Left hindlimb (tissue), 1 donor: ENCODE measurements around the gene NAV1.
"Not testable (repeated sequence)": the region's sequence is repeated elsewhere in the genome, so short reads cannot be mapped to it uniquely, and the experiment has no call there.

Experiments
- DNase-seq: peaks from one replicate; pipeline ENCODE4 v3.0.0-alpha.2; 2018

Gene NAV1

DNA sequence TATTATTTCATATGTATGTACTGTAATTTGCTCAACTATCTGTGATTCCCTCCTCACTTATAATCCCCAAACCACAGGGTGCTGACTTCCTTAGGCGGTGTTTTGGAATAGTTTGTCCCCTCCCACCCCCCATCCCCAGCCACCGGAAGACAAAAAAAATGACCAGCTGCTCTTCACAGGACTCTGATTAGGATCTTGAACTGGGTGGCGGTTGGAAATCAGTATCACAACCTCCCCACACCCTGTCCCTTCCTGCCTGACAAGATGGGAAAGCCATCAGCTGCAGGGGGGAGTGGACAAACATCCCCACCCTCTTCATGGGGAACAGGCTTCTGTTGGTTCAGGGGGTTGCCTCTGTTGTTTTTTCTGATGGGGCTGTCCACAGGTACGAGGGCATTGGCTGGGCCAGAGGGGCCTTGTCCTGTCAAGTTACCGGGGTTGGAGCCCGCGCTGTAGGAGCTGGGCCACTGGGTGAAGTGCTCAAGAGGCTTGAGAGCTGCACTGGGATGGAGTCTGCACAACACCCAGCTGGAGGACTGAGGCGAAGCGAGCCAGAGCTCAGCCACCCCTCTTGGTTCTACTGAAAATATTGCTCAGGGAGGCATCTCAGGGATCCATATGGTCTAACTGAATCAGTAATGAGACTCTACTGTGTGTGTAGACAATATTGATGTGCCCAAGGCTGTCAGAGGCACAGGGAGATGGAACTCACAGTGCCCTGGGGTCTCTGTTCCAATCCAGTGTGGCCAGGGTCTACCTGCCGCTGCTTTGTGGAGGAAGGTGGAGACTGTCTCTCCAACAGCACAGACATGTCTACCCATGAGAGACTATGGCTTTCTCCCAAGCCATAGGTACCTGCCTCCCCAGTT is 28.2 kb downstream of the NAV1 start:
- no peak for DNase-seq

DNA sequence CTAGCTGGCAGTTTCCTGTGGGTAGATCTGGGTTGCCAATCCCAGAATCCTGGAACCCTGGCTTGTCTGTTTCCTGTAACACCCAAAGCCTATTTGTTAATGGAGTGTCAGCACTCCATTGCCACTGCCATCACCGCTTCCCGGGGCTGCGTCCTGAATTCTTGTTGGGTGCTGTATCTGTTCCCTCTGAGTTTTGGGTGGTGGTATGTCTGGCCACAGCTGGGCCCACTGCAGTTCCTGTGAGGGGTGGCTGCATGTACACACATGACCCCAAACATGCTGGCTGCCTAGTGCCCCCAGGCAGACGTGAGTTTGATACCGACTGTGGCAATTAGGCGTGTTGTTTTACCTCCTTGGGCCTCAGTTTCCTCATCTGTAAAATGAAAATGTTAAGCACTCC is 29.3 kb downstream of the NAV1 start:
- DNase-seq: no peak

DNA sequence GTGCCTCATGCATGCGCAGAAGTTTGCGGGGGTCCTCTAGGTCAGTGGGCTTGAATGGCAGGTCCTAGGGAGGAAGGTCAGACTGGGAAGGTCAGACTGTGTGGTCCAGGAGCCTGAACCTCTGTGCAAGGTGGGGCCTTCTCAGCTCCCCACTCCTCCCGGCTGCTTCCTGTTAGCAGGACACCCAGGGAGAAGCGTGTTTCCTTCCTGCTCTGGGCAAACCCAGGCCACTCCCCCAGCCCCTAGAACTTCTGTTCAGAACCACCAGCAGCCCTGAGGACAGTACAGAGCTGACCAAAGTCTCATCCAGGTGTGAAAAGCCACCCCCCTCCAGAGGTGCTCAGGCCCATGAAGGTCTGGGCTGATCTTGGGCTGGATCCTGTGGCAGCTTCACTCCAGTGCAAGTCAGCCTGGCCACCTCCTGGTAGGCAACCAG is 29.9 kb downstream of the NAV1 start:
- no peak for DNase-seq

DNA sequence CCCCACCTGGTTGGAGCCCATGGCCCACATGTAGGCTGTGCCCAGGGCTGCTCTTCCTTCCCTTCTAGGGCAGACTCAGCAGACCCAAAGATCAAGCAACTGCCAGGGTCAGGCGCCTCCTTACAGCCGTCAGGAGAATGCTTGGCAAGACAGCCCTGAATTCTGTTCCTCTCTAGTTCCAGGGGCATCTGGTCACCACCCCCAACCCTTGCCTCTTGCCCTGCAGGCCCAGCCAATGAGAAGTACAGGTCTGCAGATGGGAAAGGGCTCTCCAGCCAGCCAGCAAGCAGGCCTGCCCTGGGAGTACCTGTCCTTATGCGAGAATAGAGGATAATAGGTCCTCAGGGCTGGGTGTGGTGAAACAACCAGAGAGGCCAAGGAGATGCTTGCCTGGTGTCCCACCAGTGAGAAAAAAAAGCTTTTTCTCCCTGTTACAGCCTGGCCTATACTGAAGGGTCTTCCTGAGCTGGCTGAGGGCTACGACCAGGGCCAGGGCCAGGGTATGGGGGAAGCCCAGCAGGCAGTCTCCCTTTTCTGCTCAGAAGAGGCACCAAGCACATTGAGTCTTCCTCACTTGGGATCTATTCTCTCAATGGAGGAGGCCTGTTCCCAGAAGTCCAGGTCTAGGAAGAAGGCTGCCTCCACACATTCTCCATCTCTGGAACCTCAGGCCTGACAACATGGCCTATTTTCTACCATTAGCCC is 31.4 kb downstream of the NAV1 start:
- no peak for DNase-seq

DNA sequence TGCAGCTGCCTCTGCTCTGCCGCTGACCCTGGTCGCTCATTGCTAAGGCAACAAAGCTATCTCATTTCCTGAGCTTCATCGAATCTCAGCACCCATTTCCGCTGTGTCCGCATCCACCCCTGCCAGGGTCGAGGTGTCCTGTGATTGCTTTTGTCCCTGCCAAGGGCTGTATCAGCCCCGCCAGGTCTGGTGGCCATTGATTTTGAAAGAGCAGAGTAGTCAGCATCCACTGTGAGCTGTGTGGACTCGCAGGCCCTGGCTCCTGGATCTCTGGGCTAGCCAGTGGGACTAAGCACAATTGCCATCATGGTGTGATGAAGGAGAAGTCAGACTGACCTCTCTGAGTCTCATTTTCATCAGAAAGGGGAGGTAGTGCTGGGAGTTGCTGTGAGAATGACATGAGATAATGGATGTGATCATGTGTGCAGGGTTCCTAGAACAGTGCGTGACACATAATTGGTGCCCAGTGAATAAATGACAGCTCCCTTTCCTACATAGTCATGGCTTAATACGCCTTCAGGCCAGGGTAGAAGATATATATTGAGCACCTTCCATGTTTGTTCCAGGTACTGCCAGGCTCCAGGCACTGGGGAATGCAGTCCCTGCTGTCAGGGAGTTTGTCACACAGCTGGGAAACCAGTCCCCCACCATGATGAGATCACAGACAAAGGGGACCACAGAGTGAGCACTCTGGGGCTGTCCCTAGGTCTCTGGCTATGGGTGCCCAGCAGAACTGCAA is 32.1 kb downstream of the NAV1 start:
- DNase-seq: no peak

DNA sequence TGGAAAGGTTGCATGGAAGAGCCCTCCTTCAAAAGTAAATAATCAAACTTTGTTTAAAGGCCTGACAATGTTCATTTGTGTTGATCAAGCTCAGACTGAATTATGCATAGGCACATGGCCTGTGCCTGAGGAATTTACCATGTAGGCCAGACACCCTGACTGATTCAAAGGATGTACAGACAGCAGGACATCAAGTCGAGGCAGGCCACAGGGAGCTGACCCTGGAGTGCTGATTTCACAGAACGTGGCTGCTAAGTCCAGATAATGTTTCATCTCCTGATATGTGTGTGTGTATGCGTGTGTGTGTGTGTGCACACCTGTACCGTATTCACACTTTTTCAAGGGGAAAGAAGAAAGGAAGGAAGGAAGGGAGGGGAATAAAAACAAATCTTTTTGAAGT is 34.1 kb downstream of the NAV1 start:
- DNase-seq: no peak

DNA sequence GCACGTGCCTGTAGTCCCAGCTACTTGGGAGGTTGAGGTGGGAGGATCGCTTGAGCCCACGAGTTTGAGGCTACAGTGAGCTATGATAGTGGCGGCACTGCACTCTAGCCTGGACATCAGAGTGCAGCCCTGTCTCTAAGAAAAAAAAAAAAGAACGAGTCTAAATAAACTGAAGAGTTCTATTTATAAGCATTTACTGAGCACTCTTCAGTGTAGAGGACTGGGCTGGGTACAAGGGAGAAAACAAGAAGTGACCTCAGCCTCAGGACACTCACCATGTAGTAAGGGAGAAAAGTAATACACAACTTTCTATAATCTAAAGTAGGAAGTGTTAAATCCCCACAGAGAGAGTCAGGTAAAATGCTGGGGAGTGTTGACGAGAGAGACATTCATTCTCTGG is 35.0 kb downstream of the NAV1 start:
- no peak for DNase-seq

DNA sequence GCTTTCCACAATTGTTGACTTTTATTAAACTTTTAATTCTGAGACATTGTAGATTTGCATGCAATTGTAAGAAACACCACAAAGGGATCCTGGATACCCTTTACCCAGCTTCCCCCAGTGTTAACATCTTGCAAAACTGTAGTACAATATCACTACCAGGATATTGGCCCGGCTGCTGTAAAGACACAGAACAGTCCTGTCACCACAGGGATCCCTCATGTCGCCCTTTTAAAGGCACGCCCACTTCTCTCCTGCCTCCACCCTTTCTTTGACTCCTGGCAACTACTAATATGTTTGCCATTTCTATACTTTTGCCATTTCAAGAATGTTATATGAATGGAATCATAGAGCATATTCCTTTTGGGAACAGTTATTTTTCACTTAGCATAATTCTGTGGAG is 37.0 kb downstream of the NAV1 start:
- no peak for DNase-seq

DNA sequence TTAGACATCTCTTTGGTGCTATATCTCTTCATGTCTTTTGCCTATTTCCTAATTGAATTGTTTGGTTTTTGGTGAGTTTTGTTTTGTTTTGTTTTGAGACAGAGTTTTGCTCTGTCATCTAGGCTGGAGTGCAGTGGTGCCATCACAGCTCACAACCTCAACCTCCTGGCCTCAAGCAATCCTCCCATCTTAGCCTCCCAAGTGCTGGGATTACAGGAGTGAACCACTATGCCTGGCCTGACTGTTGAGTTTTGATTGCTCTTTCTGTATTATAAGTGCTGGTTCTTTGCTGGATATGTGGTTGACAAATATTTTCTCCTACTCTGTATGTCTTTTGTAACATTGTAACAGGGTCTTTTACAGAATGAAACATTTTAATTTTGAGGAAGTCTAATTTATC is 38.0 kb downstream of the NAV1 start:
- DNase-seq: no peak

DNA sequence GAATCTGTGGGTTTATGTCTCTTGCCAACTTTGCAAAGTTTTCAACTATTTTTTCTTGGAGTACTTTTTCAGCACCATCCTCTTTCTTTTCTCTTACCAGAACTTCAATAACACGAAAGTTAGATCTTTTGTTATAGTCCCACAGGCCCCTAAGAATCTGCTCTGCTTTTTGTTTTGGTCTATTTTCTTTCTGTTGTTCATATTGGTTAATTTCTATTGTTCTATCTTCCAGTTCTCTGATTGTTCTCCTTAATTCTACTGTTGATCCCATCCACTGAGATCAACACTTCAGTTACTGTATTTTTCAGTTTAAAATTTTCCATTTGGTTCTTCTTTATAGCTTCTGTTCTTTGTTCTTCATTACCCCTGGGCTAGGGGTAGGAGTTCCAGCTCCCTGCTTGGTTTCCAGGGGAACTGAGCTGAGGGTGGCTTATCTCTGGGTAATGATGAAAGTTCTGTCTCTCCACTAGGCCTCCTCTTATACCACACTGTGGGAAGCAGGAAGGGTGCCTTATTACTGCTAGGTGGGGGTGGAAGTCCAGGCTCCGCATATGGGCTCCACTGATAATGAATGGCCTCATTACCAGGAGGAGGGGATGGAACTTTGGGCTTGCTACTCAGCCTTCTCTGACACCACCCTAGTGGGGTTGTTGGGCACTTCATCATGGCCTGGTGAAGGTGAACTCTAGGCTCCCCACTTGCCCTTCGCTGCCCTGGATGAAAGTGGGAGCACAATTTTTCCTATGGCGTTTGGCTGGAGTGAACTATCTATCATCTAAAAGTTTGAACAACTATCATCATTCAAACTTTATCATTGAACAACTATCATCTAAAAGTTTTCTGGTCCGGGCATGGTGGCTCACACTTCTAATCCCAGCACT is 39.3 kb downstream of the NAV1 start:
- DNase-seq: no peak

DNA sequence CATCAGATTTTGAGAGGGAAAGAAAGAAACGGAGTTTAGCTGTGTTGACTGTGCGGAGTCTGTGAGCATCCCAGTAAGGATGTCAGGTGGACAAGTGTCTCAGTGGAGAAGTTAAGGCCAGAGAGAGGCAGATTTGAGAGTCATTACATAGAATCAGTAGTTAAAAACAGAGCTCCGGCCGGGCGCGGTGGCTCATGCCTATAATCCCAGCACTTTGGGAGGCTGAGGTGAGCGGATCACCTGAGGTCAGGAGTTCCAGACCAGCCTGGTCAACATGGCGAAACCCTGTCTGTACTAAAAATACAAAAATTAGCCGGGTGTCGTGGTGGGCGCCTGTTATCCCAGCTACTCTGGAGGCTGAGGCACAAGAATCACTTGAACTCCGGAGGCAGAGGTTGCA is 42.4 kb downstream of the NAV1 start:
- DNase-seq: not testable (repeated sequence)

DNA sequence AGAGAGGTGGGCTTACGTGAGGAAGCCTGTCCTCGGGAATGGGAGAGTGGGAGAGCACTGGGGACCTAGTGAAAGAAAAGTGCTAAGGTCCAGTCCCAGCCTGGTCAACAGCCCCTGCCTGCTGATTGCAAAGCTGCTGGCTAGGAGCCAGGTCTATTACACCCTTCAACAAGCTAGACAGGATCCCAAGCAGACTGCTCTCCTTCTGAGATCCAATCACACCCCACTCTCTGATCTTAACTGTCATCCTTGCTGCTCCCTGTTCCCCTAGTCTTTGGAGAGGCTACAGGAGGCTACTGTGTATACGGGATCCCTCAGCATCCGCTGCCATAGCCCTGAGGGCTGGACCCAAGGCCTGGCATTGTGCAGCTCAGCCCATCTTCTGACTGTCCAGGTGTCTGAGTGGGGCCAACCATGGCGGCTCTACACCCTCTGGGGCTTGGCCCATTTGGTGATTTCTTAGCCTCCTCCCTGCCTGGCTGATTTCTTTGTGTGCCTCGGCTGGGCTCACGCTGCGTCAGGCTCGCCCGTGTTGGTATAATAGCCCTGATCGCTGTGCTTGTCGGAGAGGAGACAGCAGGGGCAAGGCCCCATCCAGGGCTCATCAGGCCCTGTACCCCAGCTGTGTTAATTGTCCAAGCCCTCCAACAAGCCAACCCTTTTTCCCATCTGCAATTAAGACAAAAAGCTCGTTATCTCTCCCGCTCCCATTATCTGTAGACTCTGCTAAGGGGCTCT is 43.9 kb downstream of the NAV1 start:
- DNase-seq: no peak

DNA sequence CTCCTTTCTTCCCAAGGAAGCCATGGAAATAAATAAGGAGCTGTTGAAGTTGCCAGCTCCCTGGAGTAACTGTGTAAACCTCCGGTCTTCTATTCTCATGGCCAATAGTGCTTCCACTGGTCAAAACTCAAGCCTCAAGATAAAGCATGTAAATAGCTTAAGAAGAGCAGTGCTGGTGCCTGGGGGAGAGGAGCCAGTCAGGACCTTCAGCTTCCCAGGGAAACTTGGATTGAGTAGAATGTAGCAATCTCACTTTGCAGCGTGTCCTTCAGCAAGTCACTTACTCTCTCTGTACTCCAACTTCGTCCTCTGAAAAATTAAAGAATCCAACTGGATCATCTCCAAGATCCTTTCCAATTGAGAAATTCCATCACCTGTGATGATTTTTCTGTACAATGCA is 44.7 kb downstream of the NAV1 start:
- DNase-seq: no peak

DNA sequence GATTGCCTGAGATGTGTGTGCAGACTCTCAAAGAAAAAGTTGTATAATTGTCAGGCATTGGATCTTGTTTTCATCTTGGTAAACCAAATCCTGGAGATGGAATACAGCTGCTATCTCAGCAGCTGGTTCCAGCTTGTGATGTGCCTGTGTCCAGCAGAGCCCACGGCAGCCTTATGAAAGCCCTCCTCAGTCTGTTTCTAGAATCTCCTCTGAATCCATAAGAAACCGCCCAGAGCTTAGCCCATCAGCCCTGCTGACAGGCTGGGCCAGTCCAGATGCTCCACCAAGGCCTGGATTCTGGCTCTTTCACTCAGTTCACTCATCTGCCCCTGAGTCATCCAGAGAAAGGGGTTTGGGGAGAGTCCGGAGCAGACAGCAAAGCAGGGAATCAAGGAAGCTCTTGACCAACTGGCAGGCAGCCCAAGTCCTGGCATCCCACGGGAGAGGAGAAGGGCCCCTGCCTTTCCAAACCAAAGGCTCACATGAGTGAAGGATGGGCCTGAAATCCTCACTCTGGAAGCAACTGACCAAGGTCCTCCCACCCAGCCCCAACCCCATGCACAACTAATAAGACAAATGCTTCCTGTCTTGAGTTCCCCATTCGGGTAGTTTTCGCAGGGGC is 45.7 kb downstream of the NAV1 start:
- DNase-seq: no peak

DNA sequence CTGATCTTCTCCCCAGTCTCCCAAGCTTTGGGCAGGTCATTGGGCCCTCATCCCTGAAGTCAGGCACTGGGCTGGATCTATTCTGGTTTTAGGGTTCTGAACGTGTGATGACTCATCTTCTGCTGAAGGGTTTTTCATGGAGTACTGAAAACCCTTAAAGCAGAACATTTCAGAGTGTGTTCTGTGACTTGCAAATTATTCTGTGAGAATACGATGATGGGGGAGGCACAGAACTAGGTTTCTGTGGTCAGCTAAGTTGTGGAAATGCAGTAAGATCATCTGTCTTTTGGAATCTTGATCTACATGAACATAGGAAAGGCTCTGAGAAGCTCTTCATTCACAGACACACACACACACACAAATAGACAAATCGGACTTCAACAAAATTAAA is 46.2 kb downstream of the NAV1 start:
- DNase-seq: no peak

DNA sequence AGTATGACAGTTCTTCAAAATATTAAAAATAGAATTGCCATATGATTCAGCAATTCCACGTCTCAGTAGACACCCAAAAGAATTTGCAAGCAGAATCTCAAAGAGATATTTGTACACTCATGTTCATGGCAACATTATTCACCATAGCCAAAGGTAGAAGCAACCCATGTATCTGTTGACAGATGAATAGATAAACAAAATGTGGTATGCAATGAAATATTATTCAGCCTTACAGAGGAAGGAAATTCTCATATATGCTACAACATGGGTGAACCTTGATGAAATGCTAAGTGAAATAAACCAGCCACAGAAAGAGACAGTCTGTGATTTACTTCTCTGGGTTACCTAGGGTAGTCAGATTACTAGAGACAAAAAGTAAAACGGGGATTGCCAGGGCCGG is 47.0 kb downstream of the NAV1 start:
- no peak for DNase-seq

DNA sequence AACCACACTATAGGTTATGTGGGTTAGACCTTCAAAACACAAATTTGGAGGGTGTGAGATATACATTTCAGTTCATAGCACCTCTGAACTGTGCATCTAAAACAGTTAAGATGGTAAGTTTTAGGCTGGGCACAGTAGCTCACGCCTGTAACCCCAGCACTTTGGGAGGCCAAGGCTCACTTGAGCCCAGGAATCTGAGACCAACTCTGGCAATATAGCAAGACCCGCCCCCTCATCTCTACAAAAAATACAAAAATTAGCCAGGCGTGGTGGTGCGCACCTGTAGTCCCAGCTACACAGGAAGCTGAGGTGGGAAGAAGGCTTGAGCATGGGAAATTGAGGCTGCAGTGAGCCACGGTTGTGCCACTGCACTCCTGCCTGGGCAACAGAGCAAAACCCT is 47.9 kb downstream of the NAV1 start:
- no peak for DNase-seq

DNA sequence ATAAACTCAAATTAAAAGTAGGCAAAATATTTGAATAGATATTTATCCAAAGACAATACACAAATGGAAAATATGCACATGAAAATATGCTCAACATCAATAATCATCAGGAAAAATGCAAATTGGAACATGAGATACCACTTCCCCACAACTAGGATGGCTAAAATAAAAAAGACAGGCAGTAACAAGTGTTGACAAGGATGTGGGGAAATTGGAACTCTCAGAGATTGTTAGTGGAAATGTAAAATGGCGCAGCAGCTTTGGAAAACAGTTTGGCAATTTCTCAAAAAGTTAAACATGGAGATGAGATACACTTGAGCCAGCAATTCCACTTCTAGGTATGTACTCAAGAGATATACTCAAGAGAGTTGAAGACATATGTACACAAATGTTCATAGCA is 48.8 kb downstream of the NAV1 start:
- no peak for DNase-seq
